ENCODE results near the gene ABCA10. TPM values are rescaled to one million over a fixed set of nuclear protein-coding genes. Genes with fewer than 3 reads are reported as not detected.

The ABCA10 gene
- total and polyA plus RNA-seq, 2 of the 8 experiments (the other 6 are each of a cell fraction or from before 2014, with no cell fraction given): not detected

DNA sequence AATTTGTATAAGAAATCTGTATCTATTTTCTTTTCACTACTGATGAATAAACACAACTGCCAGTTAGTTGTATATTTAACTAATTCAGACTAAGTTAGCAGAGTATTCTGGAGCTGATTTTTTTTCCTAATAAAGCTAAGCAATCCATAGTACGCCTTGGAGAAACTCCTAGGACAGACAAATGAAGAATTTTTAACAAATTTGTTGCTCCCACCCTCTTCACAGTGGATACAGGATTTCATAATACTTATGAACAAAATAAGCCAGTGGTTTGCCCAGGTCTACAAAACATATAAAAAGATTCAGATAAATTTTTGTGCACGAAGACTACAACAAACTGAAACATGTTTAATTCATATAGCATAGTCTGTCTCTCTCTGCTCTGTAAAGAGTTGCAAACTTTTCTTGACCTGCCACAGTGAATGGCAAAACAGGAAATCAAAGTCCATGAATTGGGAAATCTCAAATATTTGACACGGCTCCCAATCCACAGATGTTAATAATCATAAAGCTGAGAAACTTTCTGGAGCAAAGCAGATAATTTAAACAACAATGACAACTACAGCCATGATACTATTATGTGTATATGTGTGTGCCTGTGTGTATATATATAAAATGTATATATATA lies 86.3 kb downstream of the ABCA10 start (continued):
- TF ChIP-seq, protein P1, sequence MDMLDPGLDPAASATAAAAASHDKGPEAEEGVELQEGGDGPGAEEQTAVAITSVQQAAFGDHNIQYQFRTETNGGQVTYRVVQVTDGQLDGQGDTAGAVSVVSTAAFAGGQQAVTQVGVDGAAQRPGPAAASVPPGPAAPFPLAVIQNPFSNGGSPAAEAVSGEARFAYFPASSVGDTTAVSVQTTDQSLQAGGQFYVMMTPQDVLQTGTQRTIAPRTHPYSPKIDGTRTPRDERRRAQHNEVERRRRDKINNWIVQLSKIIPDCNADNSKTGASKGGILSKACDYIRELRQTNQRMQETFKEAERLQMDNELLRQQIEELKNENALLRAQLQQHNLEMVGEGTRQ (IDR thresholded peaks at IDR 0.05; ENCODE audit: low read length): no peak
- TF ChIP-seq ASH2L (IDR thresholded peaks at IDR 0.05; ENCODE audit: low read length) (no peak), SRF (IDR thresholded peaks at IDR 0.05; ENCODE audit: low read depth, low read length) (no peak), POLR2AphosphoS5 (IDR thresholded peaks at IDR 0.05; ENCODE audit: low read depth, low read length) (no peak), BRCA1 (IDR thresholded peaks at IDR 0.05; ENCODE audit: low read depth, low read length) (no peak)
